CD4-positive, alpha-beta T cell (primary cell): Measurements from ENCODE around the gene MTRFR. TPM values are rescaled to one million over a fixed set of nuclear protein-coding genes. Genes with fewer than 3 reads are reported as not detected.

Source experiments
- ATAC-seq: fragments of 200-7000 bp; cut with Tn5 transposase; one replicate; pipeline ENCODE4 v1.10.0; 2022; ENCODE audit warnings: mild to moderate bottlenecking; ENCODE audit not compliant: poor library complexity
- CTCF ChIA-PET: fragments of 350-600 bp; sonication (Branson Sonifier 250); formaldehyde crosslinking; loops from one replicate; lab custom pipeline; 2021; ENCODE audit warnings: antibody characterized with exemption, inconsistent platforms; lab: Charles Lee
- POLR2A ChIA-PET: fragments of 350-600 bp; sonication (Branson Sonifier 250); formaldehyde crosslinking; loops from one replicate; lab custom pipeline; 2021; ENCODE audit warnings: antibody characterized with exemption, inconsistent platforms; lab: Charles Lee
- DNase-seq, 14 experiments: peaks; one replicate each; pipeline ENCODE4 v3.0.0-alpha.2; 2013 to 2020; ENCODE audit warnings: mixed read lengths in 2 of 14
- H3K27ac ChIP-seq, 2 donors: one replicate each; pipeline versions ENCODE4 v1.5.1 to v1.7.0; 2013; ENCODE audit warnings: low read length in 2 of 2, low read depth in 1 of 2, mild to moderate bottlenecking in 1 of 2
- H3K27me3 ChIP-seq, 2 experiments: 1 replicate in 1 of 2; 2 replicates in 1 of 2; pipeline versions ENCODE4 v1.6.1 to v1.7.0; 2013; ENCODE audit warnings: low read length in 2 of 2, control low read depth in 1 of 2, mild to moderate bottlenecking in 1 of 2, moderate library complexity in 1 of 2; ENCODE audit not compliant: insufficient read depth in 2 of 2, control insufficient read depth in 1 of 2
- H3K36me3 ChIP-seq: one replicate; pipeline ENCODE4 v1.6.1; 2013; ENCODE audit warnings: low read length, control low read depth; ENCODE audit not compliant: insufficient read depth
- H3K4me1 ChIP-seq: one replicate; pipeline ENCODE4 v1.6.1; 2013; ENCODE audit warnings: low read length, control low read depth; ENCODE audit not compliant: insufficient read depth
- H3K4me3 ChIP-seq: one replicate; pipeline ENCODE4 v1.5.1; 2013; ENCODE audit warnings: mild to moderate bottlenecking, low read length, moderate library complexity
- H3K9me3 ChIP-seq, 2 experiments: 1 replicate in 1 of 2; 2 replicates in 1 of 2; pipeline versions ENCODE4 v1.6.1 to v1.7.0; 2013; ENCODE audit warnings: low read length in 2 of 2, mild to moderate bottlenecking in 2 of 2, control low read depth in 1 of 2, moderate library complexity in 1 of 2; ENCODE audit not compliant: control insufficient read depth in 1 of 2, insufficient read depth in 1 of 2
- H3K27ac Mint-ChIP-seq: one replicate; pipeline ENCODE4 v1.8.0; 2020; ENCODE audit warnings: mixed read lengths
- H3K27me3 Mint-ChIP-seq: one replicate; pipeline ENCODE4 v1.8.0; 2021; ENCODE audit warnings: mixed read lengths
- H3K36me3 Mint-ChIP-seq: one replicate; pipeline ENCODE4 v1.8.0; 2021; ENCODE audit warnings: low read depth, mixed read lengths
- H3K4me1 Mint-ChIP-seq: one replicate; pipeline ENCODE4 v1.8.0; 2021; ENCODE audit warnings: low read depth, mixed read lengths
- H3K4me3 Mint-ChIP-seq: one replicate; pipeline ENCODE4 v1.8.0; 2020; ENCODE audit warnings: mild to moderate bottlenecking, mixed read lengths
- H3K9me3 Mint-ChIP-seq: one replicate; pipeline ENCODE4 v1.8.0; 2020; ENCODE audit warnings: mixed read lengths
- CTCF ChIP-seq: fragments of 200-600 bp; IDR thresholded peaks from one replicate; pipeline ENCODE4 v1.8.0; 2022; ENCODE audit warnings: antibody characterized with exemption, mild to moderate bottlenecking
- intact Hi-C, 2 experiments: fragments of 100-400 bp; cut with DNase I in 1 of 2; cut with micrococcal nuclease in 1 of 2; formaldehyde crosslinking; loops; one replicate each; pipeline versions ENCODE4 v1.15.1 to v1.9.0; 2023 to 2025; cut with DNase I, micrococcal nuclease
- total RNA-seq, 174 experiments: library from RNA in 2 of 174; stranded (reverse) in 2 of 174; gene quantifications; one replicate each; pipeline ENCODE4 v1.2.3 and lab custom pipeline; 2021 to 2026

Gene MTRFR
- total RNA-seq, 2 experiments from 2014 or later, result 43.2 to 44.5 TPM

GRCh38 chr12:123271001-123271668 lies 37.9 kb downstream of the MTRFR start:
- Histone ChIP-seq H3K9me3 (no peaks in the 10 kb centered on the region), H3K27ac (no peak overlapping the region), H3K36me3 (no peaks in the 10 kb centered on the region), H3K4me3 (peak overlapping the region; percentile 41), H3K4me1 (peaks cover 38% of the 10 kb centered on the region), H3K27me3 (no peaks in the 10 kb centered on the region)
- H3K27me3 Mint-ChIP-seq, result no peaks in the 10 kb centered on the region
- peak; percentile 10 for TF ChIP-seq CTCF
- peak; percentile 60 to 87 (median 72) for DNase-seq
- H3K36me3 Mint-ChIP-seq, result no peaks in the 10 kb centered on the region
- H3K4me3 Mint-ChIP-seq, result no peak overlapping the region
- no peaks in the 10 kb centered on the region for H3K9me3 Mint-ChIP-seq
- H3K27ac Mint-ChIP-seq, result no peak overlapping the region
- ChIA-PET CTCF (no interaction called here), POLR2A (interaction anchor here (1.6 to 1.9 kb wide), 2 partner anchors 38 to 94 kb away, joined by 7 read pairs; partner anchors contain the start of genes MPHOSPH9 and MTRFR)
- intact Hi-C loops, result loop anchor here (1.0 kb wide), 2 partner anchors 94 to 311 kb away; no protein-coding TSS in a partner anchor
- ATAC-seq, result peak; percentile 88
- H3K4me1 Mint-ChIP-seq, result peaks cover 32% of the 10 kb centered on the region

- Mint-ChIP-seq H3K4me3 (peak overlapping the region; percentile 83), H3K9me3 (no peaks in the 10 kb centered on the region), H3K36me3 (no peaks in the 10 kb centered on the region), H3K27ac (no peak overlapping the region), H3K4me1 (peaks cover 27% of the 10 kb centered on the region), H3K27me3 (no peaks in the 10 kb centered on the region)
- TF ChIP-seq CTCF, result no peak
- CTCF ChIA-PET, result no interaction called here
- intact Hi-C loops, result no loop called here
- Histone ChIP-seq H3K9me3 (no peaks in the 10 kb centered on the region), H3K27me3 (no peaks in the 10 kb centered on the region), H3K4me3 (no peak overlapping the region), H3K27ac (no peak overlapping the region), H3K4me1 (peaks cover 36% of the 10 kb centered on the region), H3K36me3 (no peaks in the 10 kb centered on the region)
- POLR2A ChIA-PET, result no interaction called here
- ATAC-seq (no peak), DNase-seq (no peak)
Observed at GRCh38 chr12:123273166-123273565, 39.9 kb downstream of the MTRFR start.

GRCh38 chr12:123278101-123278627 lies 44.9 kb downstream of the MTRFR start:
- Histone ChIP-seq H3K36me3 (no peaks in the 10 kb centered on the region), H3K4me1 (no peaks in the 10 kb centered on the region), H3K9me3 (no peaks in the 10 kb centered on the region), H3K27me3 (no peaks in the 10 kb centered on the region), H3K27ac (no peak overlapping the region), H3K4me3 (no peak overlapping the region)
- TF ChIP-seq CTCF, result no peak
- intact Hi-C loops, result loop anchor here in 1 of 2 experiments (5.0 kb wide), 1 partner anchor 49 kb away; no protein-coding TSS in a partner anchor
- Mint-ChIP-seq H3K36me3 (no peaks in the 10 kb centered on the region), H3K4me3 (no peak overlapping the region), H3K27me3 (no peaks in the 10 kb centered on the region), H3K27ac (no peak overlapping the region), H3K9me3 (no peaks in the 10 kb centered on the region), H3K4me1 (no peaks in the 10 kb centered on the region)
- ChIA-PET POLR2A (interaction anchor here (1.5 kb wide), 1 partner anchor 46 kb away, joined by 3 read pairs; the partner anchor contains the start of gene MPHOSPH9), CTCF (interaction anchor here (0.7 kb wide), 3 partner anchors 9 to 304 kb away, joined by 3 to 4 read pairs (median 3); no protein-coding TSS in a partner anchor)
- peak in 3 of 14 experiments; percentile 24 to 35 (median 34) for DNase-seq
- no peak for ATAC-seq
